HepG2 (cell line): ENCODE measurements around the gene KLF7. TPM values are rescaled to one million over a fixed set of nuclear protein-coding genes. Genes with fewer than 3 reads are reported as not detected.

Experiments used
- ATAC-seq: fragments of 200-7000 bp; cut with Tn5 transposase; 3 replicates; pipeline ENCODE4 v1.9.1; 2020; ENCODE audit warnings: mild to moderate bottlenecking, moderate library complexity
- BruUV-seq: library from RNA; stranded (reverse); fragments of 400-500 nt; replicated peaks from 2 replicates; lab custom pipeline; 2021; lab: Mats Ljungman, UMichigan
- CTCF ChIA-PET: fragments of 300-600 bp; formaldehyde crosslinking; extraction: SDS; loops from one replicate; lab custom pipeline; 2021; ENCODE audit warnings: low total read pairs, inconsistent platforms, low intra/inter-chr PET ratio; lab: Yijun Ruan, JAX
- POLR2A ChIA-PET: fragments of 350-600 bp; sonication (Branson Sonifier 250); formaldehyde crosslinking; loops from one replicate; lab custom pipeline; 2020; ENCODE audit warnings: antibody characterized with exemption, inconsistent platforms; lab: Yijun Ruan, JAX
- DNase-seq: peaks from one replicate; pipeline ENCODE4 v3.0.0-alpha.2; 2015; ENCODE audit warnings: low spot score
- FAIRE-seq: peaks from 3 replicates; lab custom pipeline; 2011; peaks lifted over from hg19 to GRCh38; lab: Jason Lieb, UNC
- H2AFZ ChIP-seq: one replicate; pipeline ENCODE4 v1.6.1; 2011; ENCODE audit warnings: low read length, inconsistent platforms
- H3K27ac ChIP-seq: fragments of 300-600 bp; 3 replicates; pipeline ENCODE4 v1.8.0; 2011; ENCODE audit warnings: mixed run types, mild to moderate bottlenecking, mixed read lengths, low read length, inconsistent platforms; ENCODE audit not compliant: insufficient read depth; ENCODE audit errors: extremely low read length
- H3K27me3 ChIP-seq, 2 experiments: fragments of 200-600 bp in 1 of 2; 2 replicates in 1 of 2; 3 replicates in 1 of 2; pipeline versions ENCODE4 v1.6.0 to v1.8.0; 2011; ENCODE audit warnings: low read length in 2 of 2, mild to moderate bottlenecking in 2 of 2, moderate library complexity in 2 of 2, inconsistent platforms in 1 of 2; ENCODE audit not compliant: insufficient read depth in 2 of 2, control insufficient read depth in 1 of 2
- H3K36me3 ChIP-seq, 2 experiments: fragments of 200-600 bp in 1 of 2; replicated peaks in 1 of 2; 2 replicates in 1 of 2; 3 replicates in 1 of 2; pipeline versions ENCODE4 v1.5.1 to v1.8.0; 2011; ENCODE audit warnings: low read length in 2 of 2, inconsistent platforms in 1 of 2; ENCODE audit not compliant: insufficient read depth in 2 of 2, control insufficient read depth in 1 of 2
- H3K4me1 ChIP-seq: 2 replicates; pipeline ENCODE4 v1.5.1; 2012; ENCODE audit warnings: low read length, inconsistent platforms; ENCODE audit not compliant: insufficient read depth
- H3K4me2 ChIP-seq: 2 replicates; pipeline ENCODE4 v1.6.0; 2011; ENCODE audit warnings: low read depth, low read length, inconsistent platforms
- H3K4me3 ChIP-seq, 3 experiments: fragments of 200-600 bp in 1 of 3; sonication (generic), shearing (Covaris generic) in 1 of 3; replicated peaks in 1 of 3; 2 replicates each; pipeline ENCODE4 v1.5.1; 2011 to 2016; ENCODE audit warnings: low read length in 3 of 3, inconsistent platforms in 2 of 3, low read depth in 2 of 3, mild to moderate bottlenecking in 2 of 3, control low read depth in 1 of 3, mixed read lengths in 1 of 3; ENCODE audit not compliant: insufficient read depth in 1 of 3
- H3K79me2 ChIP-seq: one replicate; pipeline ENCODE4 v1.6.1; 2011; ENCODE audit warnings: low read length, inconsistent platforms; ENCODE audit not compliant: insufficient read depth
- H3K9ac ChIP-seq: 2 replicates; pipeline ENCODE4 v1.6.0; 2011; ENCODE audit warnings: mild to moderate bottlenecking, low read depth, low read length, inconsistent platforms; ENCODE audit not compliant: insufficient read depth
- H3K9me3 ChIP-seq: 2 replicates; pipeline ENCODE4 v1.5.1; 2012; ENCODE audit warnings: mild to moderate bottlenecking, low read length
- H4K20me1 ChIP-seq: 2 replicates; pipeline ENCODE4 v1.6.0; 2011; ENCODE audit warnings: inconsistent platforms, mild to moderate bottlenecking, low read length, moderate library complexity; ENCODE audit not compliant: insufficient read depth
- ARHGAP35 ChIP-seq: sonication (generic); formaldehyde crosslinking; IDR thresholded peaks from 2 replicates; pipeline ENCODE4 v1.9.0; 2022; ENCODE audit warnings: mild to moderate bottlenecking, inconsistent platforms, moderate library complexity, missing genetic modification reagents, borderline replicate concordance
- MYNN ChIP-seq: sonication (generic); formaldehyde crosslinking; IDR thresholded peaks from 2 replicates; pipeline ENCODE4 v1.4.0; 2020; ENCODE audit warnings: mild to moderate bottlenecking, low read depth, missing genetic modification reagents
- PTBP1 ChIP-seq: fragments of 200-400 bp; formaldehyde crosslinking; IDR thresholded peaks from 2 replicates; pipeline ENCODE4 v1.6.1; 2018; ENCODE audit warnings: low read length, low read depth; ENCODE audit not compliant: poor library complexity, severe bottlenecking
- RELA ChIP-seq: sonication (generic); formaldehyde crosslinking; IDR thresholded peaks from 2 replicates; pipeline ENCODE4 v1.4.0; 2020; ENCODE audit warnings: missing genetic modification reagents
- WGBS: methylation state at CpG from one replicate; pipeline ENCODE4 v1.1.6; 2017; ENCODE audit warnings: low lambda C conversion rate; 5-methylcytosine and 5-hydroxymethylcytosine counted together
- in situ Hi-C: cut with HindIII; loops from 2 replicates; pipeline ENCODE4 v1.10.0; 2017; ENCODE audit warnings: low pct_unique_long_range_greater_than_20kb; ENCODE audit not compliant: extremely low pct_ligation_motif_present
- intact Hi-C: fragments of 100-400 bp; cut with micrococcal nuclease; formaldehyde crosslinking; loops from one replicate; pipeline ENCODE4 v1.10.0; 2022; ENCODE audit not compliant: unreplicated experiment
- polyA plus RNA-seq, 8 experiments: library from polyadenylated mRNA; depleted of rRNA in 3 of 8; stranded (reverse) in 7 of 8; unstranded in 1 of 8; fragments of >200 nt; fragmentation: Illumina TruSeq in 4 of 8; extraction: Trizol in 4 of 8; gene quantifications; 2 replicates each; pipeline versions ENCODE4 v1.2.1 to v1.2.3, GENCODE V29; 2011 to 2016; ENCODE audit warnings: low read depth in 4 of 8, missing spikeins in 1 of 8, mixed read lengths in 1 of 8; ENCODE audit not compliant: insufficient read depth in 1 of 8
- total RNA-seq, 5 experiments: library from RNA; depleted of rRNA; stranded (reverse); fragments of >200 nt; fragmentation: Illumina TruSeq; extraction: Trizol; gene quantifications; 2 replicates each; pipeline ENCODE4 v1.2.3, GENCODE V29; 2016; ENCODE audit warnings: low read depth in 1 of 5
- TF ChIP-seq, protein P1 (sequence below): sonication (generic); formaldehyde crosslinking; IDR thresholded peaks from 2 replicates; pipeline ENCODE4 v1.4.0; 2020; ENCODE audit warnings: missing genetic modification reagents, borderline replicate concordance
- TF ChIP-seq, protein P2 (sequence below): sonication (generic); formaldehyde crosslinking; IDR thresholded peaks from 2 replicates; pipeline ENCODE4 v1.4.0; 2020; ENCODE audit warnings: missing genetic modification reagents, low read depth, mild to moderate bottlenecking, borderline replicate concordance
- TF ChIP-seq, protein P3 (sequence below): sonication (generic); formaldehyde crosslinking; IDR thresholded peaks from 2 replicates; pipeline ENCODE4 v1.5.0; 2020; ENCODE audit warnings: mild to moderate bottlenecking, missing genetic modification reagents
- TF ChIP-seq, protein P4 (sequence below): sonication (generic); formaldehyde crosslinking; IDR thresholded peaks from one replicate; pipeline ENCODE4 v1.5.1; 2020; ENCODE audit warnings: mild to moderate bottlenecking, missing genetic modification reagents; ENCODE audit errors: not compliant biosample characterization

KLF7 gene
- total and polyA plus RNA-seq, 2 of the 13 experiments (the other 11 are each of a cell fraction or from before 2014, with no cell fraction given) = 2.6 to 5.4 TPM

DNA sequence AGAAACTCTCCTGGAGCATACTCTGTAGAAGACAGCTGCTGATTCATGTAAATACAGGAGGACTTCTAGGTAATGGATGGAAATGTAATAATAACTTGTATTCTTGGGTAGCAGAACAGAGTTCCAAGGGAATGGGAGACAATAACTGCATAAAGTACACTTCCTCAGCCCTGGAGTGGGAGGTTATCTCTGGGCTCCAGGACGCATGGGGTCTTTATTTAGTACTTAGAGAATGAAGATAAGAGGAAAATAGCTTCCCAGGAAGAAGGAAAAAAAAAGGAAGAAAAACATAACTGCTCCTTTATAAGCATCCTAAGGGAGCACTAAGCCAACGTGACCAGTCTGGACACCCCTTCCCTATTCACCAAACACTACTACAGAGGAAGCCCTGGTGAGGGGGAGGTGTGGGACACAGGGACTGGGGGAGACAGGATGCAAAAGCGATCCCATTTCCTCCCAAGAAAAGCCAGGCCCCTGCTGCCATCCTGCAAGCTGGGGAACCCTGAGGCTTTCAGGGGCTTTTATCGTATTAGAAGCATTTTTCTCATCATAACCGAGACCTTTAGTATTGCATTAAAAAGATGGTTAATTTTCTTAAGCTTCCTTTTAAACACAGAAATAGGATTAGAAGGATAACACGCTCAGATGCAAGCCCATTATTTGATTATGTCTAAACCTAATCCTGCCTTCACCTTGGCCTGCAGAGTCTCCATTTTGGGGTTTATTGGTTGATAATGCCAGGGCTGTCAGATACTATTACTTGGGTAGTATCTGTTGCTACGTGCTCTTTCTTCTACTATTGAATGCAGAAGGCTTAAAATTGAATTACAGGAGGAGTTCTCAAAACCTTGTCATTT, 78.5 kb downstream of the KLF7 start:
- ChIA-PET POLR2A (no interaction called here), CTCF (no interaction called here)
- Histone ChIP-seq H3K4me3 (no peak overlapping the region), H2AFZ (no peak overlapping the region), H3K27me3 (no peaks in the 10 kb centered on the region), H4K20me1 (no peaks in the 10 kb centered on the region), H3K4me2 (no peak overlapping the region), H3K9me3 (no peaks in the 10 kb centered on the region), H3K27ac (no peak overlapping the region), H3K9ac (no peak overlapping the region), H3K79me2 (no peaks in the 10 kb centered on the region), H3K36me3 (peaks cover 0 to 5% of the 10 kb centered on the region in 2 experiments; a peak in 2 of 5 replicates), H3K4me1 (peaks cover 9% of the 10 kb centered on the region)
- BruUV-seq = no TSS peak
- intact Hi-C loops (no loop called here), in situ Hi-C loops (no loop called here)
- FAIRE-seq = no peak
- 88% methylated on average over 7 of the region's 7 CpGs for WGBS
- no peak for DNase-seq
- no peak for ATAC-seq
- TF ChIP-seq MYNN (CRISPR knock-in tag) = no peak
- no peak for TF ChIP-seq ARHGAP35
- TF ChIP-seq, protein P1, sequence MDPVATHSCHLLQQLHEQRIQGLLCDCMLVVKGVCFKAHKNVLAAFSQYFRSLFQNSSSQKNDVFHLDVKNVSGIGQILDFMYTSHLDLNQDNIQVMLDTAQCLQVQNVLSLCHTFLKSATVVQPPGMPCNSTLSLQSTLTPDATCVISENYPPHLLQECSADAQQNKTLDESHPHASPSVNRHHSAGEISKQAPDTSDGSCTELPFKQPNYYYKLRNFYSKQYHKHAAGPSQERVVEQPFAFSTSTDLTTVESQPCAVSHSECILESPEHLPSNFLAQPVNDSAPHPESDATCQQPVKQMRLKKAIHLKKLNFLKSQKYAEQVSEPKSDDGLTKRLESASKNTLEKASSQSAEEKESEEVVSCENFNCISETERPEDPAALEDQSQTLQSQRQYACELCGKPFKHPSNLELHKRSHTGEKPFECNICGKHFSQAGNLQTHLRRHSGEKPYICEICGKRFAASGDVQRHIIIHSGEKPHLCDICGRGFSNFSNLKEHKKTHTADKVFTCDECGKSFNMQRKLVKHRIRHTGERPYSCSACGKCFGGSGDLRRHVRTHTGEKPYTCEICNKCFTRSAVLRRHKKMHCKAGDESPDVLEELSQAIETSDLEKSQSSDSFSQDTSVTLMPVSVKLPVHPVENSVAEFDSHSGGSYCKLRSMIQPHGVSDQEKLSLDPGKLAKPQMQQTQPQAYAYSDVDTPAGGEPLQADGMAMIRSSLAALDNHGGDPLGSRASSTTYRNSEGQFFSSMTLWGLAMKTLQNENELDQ = no peak
- TF ChIP-seq PTBP1 = no peak
- TF ChIP-seq RELA = no peak
- TF ChIP-seq, protein P2, sequence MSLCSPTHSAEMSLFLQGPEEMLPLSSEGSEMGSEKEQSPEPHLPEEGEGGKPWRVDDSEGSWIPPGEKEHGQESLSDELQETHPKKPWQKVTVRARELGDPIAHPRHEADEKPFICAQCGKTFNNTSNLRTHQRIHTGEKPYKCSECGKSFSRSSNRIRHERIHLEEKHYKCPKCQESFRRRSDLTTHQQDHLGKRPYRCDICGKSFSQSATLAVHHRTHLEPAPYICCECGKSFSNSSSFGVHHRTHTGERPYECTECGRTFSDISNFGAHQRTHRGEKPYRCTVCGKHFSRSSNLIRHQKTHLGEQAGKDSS = no peak
- TF ChIP-seq, protein P3, sequence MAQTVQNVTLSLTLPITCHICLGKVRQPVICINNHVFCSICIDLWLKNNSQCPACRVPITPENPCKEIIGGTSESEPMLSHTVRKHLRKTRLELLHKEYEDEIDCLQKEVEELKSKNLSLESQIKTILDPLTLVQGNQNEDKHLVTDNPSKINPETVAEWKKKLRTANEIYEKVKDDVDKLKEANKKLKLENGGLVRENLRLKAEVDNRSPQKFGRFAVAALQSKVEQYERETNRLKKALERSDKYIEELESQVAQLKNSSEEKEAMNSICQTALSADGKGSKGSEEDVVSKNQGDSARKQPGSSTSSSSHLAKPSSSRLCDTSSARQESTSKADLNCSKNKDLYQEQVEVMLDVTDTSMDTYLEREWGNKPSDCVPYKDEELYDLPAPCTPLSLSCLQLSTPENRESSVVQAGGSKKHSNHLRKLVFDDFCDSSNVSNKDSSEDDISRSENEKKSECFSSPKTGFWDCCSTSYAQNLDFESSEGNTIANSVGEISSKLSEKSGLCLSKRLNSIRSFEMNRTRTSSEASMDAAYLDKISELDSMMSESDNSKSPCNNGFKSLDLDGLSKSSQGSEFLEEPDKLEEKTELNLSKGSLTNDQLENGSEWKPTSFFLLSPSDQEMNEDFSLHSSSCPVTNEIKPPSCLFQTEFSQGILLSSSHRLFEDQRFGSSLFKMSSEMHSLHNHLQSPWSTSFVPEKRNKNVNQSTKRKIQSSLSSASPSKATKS (CRISPR knock-in tag) = no peak
- TF ChIP-seq, protein P4, sequence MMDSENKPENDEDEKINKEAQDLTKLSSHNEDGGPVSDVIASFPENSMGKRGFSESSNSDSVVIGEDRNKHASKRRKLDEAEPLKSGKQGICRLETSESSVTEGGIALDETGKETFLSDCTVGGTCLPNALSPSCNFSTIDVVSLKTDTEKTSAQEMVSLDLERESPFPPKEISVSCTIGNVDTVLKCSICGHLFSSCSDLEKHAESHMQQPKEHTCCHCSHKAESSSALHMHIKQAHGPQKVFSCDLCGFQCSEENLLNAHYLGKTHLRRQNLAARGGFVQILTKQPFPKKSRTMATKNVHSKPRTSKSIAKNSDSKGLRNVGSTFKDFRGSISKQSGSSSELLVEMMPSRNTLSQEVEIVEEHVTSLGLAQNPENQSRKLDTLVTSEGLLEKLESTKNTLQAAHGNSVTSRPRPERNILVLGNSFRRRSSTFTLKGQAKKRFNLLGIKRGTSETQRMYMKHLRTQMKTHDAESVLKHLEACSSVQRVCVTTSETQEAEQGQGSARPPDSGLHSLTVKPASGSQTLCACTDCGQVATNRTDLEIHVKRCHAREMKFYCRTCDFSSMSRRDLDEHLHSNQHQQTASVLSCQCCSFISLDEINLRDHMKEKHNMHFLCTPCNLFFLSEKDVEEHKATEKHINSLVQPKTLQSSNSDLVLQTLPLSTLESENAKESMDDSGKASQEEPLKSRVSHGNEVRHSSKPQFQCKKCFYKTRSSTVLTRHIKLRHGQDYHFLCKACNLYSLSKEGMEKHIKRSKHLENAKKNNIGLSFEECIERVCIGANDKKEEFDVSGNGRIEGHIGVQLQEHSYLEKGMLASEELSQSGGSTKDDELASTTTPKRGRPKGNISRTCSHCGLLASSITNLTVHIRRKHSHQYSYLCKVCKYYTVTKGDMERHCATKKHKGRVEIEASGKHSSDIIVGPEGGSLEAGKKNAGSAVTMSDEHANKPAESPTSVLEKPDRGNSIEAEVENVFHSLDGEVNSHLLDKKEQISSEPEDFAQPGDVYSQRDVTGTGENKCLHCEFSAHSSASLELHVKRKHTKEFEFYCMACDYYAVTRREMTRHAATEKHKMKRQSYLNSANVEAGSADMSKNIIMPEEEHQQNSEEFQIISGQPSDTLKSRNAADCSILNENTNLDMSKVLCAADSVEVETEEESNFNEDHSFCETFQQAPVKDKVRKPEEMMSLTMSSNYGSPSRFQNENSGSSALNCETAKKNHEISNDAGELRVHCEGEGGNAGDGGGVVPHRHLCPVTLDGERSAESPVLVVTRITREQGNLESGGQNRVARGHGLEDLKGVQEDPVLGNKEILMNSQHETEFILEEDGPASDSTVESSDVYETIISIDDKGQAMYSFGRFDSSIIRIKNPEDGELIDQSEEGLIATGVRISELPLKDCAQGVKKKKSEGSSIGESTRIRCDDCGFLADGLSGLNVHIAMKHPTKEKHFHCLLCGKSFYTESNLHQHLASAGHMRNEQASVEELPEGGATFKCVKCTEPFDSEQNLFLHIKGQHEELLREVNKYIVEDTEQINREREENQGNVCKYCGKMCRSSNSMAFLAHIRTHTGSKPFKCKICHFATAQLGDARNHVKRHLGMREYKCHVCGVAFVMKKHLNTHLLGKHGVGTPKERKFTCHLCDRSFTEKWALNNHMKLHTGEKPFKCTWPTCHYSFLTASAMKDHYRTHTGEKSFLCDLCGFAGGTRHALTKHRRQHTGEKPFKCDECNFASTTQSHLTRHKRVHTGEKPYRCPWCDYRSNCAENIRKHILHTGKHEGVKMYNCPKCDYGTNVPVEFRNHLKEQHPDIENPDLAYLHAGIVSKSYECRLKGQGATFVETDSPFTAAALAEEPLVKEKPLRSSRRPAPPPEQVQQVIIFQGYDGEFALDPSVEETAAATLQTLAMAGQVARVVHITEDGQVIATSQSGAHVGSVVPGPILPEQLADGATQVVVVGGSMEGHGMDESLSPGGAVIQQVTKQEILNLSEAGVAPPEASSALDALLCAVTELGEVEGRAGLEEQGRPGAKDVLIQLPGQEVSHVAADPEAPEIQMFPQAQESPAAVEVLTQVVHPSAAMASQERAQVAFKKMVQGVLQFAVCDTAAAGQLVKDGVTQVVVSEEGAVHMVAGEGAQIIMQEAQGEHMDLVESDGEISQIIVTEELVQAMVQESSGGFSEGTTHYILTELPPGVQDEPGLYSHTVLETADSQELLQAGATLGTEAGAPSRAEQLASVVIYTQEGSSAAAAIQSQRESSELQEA = no peak
